Fibroblast of lung (primary cell): Measurements from ENCODE around the gene TMEM72.

Experiments used
- EZH2 ChIP-seq: IDR thresholded peaks from 2 replicates; pipeline ENCODE4 v1.5.1; 2012; ENCODE audit warnings: low read length, control low read depth, mild to moderate bottlenecking; ENCODE audit errors: missing control alignments
- TF ChIP-seq, protein P1 (sequence below), 2 donors: IDR thresholded peaks in 1 of 2; conservative IDR thresholded peaks in 1 of 2; 1 replicate in 1 of 2; 2 replicates in 1 of 2; pipeline ENCODE4 v1.5.1; 2011 to 2012; ENCODE audit warnings: low read length in 2 of 2, control low read depth in 1 of 2, inconsistent platforms in 1 of 2, low read depth in 1 of 2, mild to moderate bottlenecking in 1 of 2

DNA sequence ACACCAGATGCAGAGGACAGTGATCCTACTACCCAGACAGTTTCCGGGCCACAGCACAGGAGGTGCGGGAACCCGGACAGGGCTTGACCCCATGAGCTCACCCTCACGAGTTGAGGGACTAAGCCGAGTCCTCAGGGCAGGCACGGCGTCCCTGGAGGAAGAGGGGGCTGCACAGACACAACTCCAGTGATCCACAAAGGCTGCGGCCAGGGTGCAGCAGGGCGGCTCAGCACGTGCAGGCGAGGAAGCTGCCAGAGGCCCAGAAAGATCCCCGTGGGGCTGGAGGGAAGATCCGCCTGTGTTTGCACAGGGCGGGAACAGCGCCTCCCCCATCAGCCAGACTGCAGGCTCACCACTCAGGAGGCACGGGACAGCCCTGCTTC lies 45.9 kb upstream of the TMEM72 start:
- TF ChIP-seq, protein P1, sequence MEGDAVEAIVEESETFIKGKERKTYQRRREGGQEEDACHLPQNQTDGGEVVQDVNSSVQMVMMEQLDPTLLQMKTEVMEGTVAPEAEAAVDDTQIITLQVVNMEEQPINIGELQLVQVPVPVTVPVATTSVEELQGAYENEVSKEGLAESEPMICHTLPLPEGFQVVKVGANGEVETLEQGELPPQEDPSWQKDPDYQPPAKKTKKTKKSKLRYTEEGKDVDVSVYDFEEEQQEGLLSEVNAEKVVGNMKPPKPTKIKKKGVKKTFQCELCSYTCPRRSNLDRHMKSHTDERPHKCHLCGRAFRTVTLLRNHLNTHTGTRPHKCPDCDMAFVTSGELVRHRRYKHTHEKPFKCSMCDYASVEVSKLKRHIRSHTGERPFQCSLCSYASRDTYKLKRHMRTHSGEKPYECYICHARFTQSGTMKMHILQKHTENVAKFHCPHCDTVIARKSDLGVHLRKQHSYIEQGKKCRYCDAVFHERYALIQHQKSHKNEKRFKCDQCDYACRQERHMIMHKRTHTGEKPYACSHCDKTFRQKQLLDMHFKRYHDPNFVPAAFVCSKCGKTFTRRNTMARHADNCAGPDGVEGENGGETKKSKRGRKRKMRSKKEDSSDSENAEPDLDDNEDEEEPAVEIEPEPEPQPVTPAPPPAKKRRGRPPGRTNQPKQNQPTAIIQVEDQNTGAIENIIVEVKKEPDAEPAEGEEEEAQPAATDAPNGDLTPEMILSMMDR (conservative IDR thresholded peaks at IDR 0.05 in 1 of 2, IDR thresholded peaks at IDR 0.05 in 1 of 2; ENCODE audit: low read depth in 1 of 2, low read length in 2 of 2), result no peak
- TF ChIP-seq EZH2, result no peak
